ENCODE measurements around the gene WNT5B.
A peak's percentile ranks its signal among the peaks of the same experiment; 100 is the strongest.

WNT5B gene

DNA sequence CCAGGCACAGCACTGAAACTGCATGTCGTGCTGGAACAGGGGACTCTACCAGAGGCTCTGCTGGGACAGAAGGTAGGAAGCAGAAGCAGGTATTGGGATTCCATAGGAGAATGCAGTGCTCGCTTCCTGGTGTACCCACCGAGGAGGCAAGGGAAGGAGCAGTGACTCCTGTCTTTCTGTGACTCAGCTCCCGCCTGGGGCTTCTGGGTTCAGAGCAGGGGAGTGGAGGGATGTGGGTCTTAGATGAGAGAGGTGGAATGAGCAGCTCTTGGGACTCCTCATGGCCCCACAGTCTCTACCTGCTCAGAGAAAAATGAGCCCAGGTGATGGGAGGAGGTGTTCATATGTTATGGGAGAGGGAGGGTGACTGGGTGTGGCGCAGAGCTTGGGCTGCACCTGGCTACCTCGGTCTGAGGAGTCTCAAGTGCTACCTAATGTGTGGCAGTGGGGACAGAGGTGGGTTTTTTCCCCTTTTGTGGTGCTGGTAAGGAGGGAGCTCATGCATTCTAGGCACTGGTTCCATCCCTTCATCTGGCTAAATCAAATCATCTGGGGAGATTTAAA is 26.3 kb downstream of the WNT5B start:
- DNase-seq, result no peak

DNA sequence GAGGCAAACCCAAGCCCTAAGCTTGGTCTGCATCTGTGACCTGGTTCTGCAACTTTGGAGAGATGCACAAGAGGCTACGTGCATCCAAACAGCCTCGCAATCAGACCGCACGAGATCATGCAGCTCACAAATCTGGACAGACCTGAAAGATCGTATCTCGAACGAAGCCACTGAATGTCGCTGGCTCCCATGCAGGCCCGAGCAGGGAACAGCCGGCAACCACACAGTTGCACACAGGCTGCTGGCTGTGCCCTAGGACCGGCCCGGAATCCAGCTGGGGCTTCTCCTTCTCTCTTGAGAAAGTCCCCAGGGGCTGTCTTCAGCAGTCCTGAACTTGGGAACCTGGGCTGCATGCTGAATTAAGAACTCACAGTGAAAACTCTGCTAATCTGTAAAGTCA is 27.9 kb downstream of the WNT5B start:
- DNase-seq, result no peak

DNA sequence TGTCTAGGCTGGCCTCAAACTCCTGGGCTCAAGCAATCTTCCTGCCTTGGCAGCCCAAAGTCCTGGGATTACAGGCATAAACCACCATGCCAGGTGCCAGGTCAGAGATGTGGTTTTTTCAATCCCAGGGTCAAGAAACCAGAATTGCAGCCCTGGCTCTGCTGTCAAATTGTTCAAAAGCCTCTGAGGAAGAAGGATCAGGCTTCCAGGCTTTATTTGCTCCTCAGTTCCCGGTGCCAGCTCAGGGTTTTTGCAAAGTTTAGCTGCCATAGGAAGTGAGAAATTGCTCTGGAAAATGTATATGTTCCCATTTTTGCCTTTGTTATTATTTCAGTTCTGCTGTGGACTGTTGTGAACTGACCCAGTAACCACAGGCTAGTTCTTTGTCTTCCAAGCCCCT is 28.7 kb downstream of the WNT5B start:
- DNase-seq, result no peak

DNA sequence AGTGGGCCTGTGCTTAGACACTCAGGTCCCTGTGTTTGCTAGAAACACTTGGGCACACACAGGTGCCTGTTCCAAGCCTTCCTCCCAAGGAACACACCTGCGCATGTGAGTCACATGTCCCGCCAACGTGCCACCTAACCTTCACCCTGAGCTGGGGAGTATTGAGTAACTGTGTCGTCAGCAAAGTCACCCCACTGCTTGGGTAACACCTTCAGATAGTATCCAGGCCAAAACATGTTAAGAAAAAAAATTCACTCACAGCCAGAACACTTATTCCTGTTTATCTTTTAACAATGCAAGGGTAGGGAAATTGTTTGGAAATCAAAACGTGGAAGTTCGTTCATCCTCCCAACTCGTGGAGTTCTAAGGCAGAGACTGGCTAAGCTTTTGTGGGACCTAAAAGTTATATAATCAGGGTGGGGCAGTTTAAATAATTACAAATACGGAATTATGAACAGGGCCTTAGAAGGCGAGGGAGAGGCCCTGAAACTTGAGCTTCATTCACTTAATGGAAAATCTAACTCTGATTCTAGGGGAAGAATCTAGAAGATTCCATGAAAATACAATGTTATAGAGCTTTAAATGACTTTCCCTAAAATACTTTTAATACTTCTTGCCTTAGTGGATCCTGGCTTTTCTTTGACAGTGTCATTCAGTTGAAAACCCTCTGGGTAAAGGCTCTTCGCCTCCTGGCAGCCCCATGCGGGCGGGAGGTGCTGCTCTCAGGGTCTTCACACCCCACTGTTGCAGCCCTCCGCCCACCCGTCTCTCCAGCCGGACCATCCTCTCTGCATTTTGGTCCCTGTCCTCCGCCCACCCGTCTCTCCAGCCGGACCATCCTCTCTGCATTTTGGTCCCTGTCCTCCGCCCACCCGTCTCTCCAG is 31.5 kb downstream of the WNT5B start:
- no peak for DNase-seq

DNA sequence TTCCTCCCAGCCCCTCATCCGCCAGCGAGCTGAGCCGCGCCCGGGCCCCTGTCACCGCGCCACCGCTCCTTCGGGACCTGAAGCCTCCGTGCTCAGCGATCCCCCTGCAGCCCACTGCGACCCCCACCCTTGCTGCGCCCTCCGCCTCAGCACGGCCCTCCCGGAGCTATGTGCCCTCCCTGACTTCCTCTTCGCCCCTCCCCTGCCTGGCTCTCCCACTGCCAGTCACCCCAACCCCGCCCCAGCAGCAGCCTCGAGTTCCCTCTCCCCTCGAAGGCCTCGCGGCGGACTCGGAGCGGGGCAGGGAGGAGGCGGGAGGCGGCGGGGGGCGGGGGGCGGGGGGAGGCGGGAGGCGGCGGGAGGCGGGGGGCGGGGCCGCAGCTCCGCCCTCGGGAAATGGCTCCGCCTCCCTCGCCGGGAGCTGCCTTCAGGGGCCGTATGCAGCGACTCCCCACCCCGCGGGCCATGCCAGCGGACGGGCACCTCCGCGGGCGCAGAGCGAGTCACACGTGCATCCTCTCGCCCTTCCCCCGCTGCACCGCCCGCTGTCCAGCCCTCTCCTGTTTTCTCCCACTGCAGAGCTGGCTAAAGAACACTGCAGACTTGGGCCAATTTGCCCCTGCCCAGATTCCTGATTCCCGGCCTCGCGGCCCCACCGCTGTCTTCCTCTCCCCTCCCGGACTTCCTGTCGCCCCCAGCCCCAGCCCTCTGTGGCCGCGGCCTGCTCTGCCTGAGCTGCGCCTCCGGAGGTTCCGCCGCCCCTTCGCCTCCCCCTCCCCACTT is 32.7 kb downstream of the WNT5B start:
- peak; percentile 76 for DNase-seq

DNA sequence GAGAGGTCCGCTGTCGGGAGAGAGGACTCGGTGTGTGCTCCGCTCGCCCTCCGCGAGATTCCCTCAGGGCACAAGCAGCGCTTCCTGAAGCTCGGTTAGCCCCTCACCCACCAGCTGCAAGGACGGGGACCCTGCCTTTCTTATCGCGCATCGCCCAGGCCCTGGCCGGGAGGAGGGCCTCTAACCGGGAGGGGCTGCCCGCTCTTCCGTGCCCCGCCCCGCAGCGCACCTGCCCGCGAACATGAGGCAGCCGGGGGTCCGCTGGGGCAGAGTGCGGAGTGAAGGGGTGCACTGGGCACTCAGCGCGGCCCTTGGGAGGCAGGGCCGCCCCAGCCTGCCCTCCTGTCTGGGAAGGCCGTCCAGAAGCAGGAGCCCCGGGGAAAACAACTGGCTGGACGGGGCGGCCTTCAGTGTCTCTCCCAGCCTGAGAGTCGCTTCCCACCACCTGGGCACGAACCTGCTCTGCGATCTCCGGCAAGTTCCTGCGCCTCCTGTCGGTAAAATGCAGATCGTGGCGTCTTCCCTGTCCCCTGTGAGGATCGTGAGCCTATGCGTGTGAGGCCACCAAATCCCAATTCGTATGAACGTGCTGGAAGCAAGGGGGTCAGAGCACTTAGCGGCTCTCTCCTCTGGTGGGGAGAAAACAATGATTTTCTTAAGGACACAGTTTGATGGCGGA is 33.9 kb downstream of the WNT5B start:
- DNase-seq, result peak; percentile 55

DNA sequence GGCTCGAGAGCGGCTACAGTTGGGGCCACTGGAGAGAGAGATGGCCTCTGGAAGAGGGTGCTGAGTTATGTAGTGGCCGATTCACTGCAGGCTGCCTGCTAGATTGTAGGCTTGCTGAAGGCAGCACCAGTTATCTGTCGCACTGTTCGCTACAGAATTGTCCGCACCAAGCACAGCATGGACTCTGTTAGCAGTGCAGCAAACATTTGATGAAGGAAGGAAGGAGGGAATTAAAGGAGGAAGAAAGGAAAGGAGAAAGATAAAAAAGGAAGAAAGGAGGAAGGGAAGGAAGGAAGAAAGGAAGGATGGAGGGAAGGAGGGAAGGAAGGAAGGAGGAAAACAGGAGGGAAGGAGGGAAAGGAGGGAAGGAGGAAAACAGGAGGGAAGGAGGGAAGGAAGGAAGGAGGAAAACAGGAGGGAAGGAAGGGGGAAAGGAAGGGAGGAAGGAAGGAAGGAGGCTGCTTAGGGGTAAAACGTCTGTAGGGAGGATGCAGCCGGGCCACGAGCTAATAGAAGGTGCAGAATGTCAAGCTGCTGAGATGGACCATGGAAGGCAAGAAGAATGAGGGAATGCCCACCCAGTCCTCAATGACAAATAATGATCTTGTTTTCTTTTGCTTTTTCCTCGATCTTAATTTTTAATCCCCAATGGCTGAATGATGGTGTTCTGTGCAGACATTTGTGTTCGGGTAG is 34.6 kb downstream of the WNT5B start:
- DNase-seq, result no peak

DNA sequence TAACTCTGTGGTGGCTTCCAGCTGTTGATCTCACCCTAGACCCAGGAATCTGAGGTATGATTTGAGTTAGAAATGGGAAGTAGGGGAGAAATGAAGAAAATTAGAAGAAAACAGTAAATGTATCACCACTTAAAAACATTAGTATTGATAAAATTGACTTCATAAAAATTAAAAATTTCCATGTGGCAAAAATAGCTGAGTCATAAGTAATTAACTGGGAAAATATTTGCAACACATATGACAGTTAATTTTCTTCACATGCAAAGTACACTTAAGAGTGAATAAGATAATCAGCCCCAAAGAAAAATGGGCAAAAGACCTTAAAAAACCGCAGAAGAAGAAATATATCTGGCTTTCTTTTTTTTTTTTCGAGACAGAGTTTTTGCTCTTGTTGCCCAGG is 36.3 kb downstream of the WNT5B start:
- no peak for DNase-seq

DNA sequence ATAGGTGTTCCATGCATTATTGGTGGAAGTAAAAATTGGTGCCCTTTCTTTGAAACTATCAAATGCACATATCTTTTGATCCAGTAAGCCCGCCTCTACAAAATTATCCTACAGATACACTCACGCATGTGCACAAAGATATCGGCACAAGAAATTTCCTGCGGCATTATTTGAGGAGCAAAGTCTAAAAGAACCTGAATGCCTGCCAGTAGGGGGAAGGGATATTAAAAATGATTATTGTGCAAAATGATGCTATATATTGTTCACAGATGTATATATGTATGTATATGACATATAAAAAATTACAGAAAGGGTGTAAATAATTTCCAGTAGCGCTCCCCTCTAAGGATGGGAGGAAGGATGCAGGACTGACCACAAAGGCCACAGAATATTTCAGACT is 37.2 kb downstream of the WNT5B start:
- DNase-seq, result no peak

DNA sequence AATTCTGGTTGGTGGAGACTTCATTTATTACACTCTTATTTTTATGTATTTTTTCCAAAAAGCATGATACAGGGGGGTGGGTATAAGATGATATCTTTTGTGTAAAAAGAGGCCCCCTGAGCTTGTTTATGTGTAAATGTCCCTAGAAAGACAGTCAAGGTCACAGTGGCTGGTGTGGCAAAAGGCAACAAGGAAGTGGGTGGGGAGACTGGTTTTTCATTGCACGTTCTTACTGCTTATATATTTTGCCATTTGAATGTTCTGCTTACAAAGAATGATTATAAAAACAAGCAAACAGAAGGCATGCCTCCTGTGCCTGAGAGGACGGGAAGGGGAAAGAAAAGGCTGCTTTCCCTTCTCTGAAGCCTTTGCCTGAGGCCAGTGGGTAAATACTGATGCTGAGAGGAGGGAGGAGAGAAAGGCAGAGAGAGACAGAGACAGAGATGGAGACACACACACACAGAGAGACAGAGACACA is 37.7 kb downstream of the WNT5B start:
- no peak for DNase-seq

DNA sequence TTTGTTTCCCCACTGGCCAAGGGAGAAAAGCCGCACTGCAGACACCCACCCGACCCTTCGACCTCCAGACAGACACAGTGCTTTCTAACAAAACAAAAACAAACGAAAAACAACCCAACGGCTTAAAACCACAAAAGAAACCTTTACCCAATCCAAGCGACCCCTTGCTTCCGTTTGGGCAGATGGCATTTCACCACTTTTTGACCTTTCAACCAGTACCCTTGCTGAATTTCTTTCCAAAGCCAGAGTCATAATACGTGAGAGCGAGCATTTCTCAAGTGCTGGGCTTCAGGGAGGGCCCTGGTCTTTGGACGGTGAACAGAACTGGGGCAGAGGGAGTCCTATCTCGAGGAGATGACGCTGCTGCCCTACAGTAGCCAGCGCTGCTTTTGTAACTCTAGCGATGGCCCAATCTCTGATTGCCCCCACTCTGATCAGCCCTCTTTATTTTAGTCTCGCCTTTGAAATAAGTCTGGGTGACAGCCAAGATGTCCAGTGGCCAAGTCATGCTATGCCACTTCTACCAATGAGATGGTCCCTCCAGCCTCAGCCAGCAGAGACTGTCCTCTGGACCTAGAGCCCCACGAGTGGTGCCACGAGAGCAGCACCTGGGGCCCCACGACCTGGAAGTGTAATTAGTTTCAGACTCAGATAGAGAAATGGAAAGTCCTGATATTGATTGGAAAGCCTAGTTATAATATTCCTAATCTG is 40.0 kb downstream of the WNT5B start:
- DNase-seq, result no peak

DNA sequence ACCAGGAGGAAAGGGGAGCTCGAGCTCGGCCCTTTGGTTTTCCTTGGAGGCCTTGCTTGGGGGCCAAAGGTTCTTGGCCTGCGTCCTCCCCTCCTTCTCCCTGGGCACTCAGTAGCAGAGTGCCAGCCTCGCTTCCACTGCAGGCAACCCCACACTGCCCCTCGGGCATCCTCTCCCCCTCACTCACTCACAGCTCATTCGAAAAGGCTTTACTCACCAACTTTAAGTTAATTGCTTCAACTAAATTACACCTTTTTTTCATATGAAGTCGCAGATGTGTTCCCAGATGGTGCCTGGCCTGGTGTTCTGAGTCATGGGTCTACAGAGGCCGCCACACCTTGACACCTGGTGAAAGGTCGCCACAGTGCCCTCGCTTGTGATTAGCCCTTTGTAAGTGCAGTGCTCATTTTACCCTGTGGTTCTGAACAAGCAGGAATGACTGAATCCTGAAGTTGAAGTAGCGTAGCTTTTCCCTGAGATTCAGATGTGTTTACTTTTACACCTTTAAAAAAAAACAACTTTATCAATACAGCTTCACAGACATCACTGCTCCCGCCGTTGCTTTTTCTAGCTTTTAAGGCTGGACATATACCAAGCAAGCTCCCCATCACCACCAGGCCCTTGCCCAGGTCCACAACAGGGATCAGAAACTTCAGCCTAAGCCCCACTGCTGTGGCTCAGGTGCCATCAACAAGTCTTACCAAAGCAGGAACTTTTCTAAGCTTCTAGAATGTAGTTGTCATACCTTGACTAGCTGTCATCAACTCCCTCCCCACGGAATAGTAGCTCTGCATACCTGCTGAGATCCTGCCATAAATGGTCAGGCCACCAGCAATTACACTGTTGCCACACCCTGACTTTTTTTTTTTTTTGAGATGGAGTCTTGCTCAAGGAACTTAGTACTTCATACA is 41.6 kb downstream of the WNT5B start:
- no peak for DNase-seq

DNA sequence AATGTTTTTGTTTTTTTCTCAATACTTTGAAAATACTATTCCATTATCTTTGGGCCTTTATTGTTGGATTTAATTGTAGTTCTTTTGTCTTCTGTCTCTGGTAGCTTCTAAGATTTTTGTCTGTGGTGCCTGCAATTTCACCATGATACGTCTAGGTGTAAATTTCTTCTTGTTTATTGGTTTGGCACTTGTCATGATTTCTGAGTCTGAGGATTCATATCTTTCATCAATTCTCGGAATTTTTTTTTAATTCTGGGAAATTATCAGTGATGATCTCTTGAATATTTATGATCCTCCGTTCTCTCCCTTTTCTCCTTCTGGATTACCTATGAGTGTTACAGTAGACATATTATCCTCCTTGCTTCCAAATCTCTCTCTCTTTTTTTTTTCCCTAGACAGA is 47.0 kb downstream of the WNT5B start:
- no peak for DNase-seq

DNA sequence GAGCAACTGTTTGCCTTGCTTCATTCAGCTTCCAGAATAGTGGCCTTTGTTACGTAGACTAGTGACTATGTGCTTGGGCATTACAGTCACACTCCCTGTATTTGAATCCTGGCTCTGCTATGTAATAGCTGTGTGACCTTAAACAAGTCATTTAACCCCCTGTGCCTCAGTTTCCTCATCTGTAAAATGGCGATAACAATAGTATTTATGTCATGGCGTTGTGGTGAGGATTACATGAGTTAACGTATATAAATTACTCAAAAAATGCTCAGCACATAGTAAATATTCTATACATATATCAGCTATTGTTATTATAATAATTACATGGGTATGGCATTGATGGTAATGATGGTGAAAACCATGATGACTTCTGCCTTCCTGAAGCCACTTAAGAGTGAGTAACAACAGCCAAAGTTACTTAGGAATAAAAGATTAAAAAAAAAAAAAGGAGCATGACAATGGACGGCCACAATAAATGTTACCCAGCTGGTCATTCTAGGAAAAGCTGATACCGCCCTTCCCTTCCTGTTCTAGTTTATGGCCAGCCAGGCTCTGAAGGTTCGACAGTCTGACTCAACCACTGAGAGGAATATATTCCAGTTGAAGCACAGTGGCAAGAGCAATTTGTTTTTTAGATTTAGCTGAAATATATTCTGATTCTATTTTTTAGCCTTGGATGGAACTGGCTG is 51.9 kb downstream of the WNT5B start:
- no peak for DNase-seq

DNA sequence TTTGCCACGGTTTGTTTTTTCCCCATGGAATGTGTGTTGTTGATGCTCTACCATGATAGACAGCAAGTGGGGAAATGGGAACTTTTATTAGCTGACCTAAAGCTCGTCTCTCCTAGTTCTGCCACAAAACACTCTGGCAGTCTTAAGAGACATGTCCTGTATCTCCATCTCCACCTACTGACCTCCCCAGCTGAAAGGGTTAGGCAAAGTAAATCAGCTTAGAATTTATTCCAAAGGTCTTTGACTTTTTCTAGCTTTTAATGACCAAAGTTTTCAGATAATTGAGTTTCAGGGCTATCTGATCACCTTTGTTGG is 52.4 kb downstream of the WNT5B start:
- DNase-seq, result no peak

DNA sequence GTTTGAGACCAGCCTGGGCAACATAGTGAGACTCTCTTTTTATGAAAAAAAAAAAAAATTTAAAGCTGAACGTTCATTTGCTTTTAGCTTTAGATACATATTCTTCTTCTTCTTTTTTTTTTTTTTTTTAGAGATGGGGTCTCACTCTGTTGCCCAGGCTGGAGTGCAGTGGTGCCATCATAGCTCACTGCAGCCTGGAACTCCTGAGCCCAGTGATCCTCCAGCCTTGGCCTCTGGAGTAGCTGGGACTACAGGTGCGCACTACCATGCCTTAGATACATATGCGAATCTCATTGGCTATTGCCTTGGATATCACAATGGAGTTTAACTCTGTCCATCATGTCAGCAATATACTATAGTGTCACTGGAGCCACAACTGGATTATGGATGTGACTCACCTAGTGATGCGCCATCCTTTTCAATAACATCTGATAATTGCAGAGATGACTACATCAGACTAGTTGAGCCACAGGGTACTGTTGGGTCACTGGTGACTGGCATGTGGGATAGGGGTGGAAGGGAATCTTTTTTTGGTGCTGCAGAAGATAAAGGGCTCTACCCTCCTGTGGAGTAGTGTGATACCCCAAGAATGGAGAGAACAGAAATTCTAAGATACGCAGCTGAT is 59.2 kb downstream of the WNT5B start:
- DNase-seq, result no peak

DNA sequence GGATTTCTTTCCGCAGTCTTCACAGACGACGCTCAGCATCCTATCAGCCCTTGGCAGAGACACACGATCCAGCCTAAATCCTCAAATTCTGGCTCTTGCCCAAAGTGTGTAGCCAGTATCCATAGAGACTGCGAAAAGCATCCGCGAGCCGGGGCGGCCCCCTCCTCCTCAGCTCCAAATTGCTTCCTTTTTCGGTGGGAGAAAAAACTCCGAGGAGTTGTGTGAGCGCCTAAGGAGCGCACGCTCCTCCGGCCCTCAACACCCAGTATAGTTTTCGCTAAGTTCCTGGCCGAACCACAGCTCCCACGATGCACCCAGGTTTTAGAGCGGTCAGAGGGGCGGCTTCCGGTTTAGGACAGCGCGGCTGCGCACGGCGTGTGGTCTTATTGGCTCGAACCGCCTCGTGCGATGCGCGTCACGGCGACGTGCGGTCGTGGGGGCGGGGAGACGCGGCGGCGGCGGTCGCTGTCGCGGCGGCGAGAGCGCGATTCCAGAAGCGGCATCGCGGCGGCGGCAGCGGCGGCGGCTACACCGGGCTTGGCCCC is 61.6 kb downstream of the WNT5B start, which contains the start of gene ADIPOR2:
TSS of gene ADIPOR2 (plus strand) at position 493 of the 545 bp plus-strand sequence. CDS start 63,274 bp downstream, outside the sequence.
- DNase-seq, result peak; percentile 95

DNA sequence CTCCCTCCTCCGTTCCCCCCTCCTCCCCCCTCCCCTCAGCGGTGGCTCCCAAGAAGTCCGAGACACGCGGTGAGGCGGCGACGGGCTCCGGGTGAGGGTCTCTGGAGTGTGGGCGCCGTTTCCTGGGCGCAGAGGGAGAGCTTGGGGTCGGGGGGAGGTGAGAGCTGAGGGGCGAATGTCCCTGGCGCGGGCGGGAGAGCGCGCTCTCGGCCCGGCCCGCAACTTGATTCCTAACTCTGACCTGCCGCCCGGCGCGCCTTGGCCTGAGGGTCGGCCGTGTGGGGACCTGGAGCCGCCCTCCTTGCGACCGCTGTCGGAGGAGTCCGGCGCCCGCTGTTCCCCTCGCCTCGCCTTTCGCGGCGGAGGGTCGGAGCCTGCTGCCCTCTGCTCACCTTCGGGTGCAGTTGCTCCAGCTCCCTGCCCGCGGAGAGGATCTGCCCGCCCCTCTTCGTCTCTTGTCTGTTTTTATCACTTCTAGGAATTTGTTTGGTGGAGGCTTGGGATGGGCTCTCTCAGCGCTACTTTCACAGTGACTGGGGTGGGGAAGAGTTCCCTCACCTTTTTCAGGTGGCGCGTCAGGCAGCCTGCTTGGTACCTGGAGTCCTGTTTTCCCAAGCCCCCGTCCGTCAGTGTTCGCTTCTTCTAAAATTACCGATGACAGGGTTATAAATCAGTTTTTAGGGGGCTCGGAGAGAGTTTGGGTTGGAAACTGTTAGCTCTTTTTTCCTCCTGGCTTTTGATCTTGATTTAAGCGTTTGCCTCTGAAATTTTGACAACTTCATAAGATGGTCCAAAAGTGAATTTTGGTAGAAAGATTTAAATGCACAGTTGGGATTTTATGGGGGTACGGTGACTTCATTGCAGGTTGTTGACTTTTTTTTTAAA is 62.3 kb downstream of the WNT5B start:
- no peak for DNase-seq

Measured in COR-L47 (cell line).